GM18867 (cell line): ENCODE results near the gene MET.

Experiments
- ATAC-seq: cut with Tn5 transposase; IDR thresholded peaks from one replicate; pipeline ENCODE4 v1.9.1; 2021; ENCODE audit warnings: mild to moderate bottlenecking, moderate library complexity; ENCODE audit not compliant: unreplicated experiment

MET gene

GRCh38 chr7:116663744-116664143 is 8.3 kb upstream of the MET start:
- no peak for ATAC-seq

GRCh38 chr7:116665332-116665996 is 6.5 kb upstream of the MET start:
- no peak for ATAC-seq

GRCh38 chr7:116669769-116670168 is 2.2 kb upstream of the MET start:
- ATAC-seq = no peak

GRCh38 chr7:116670409-116671015 is 1.5 kb upstream of the MET start:
- ATAC-seq = no peak

GRCh38 chr7:116671111-116671510 is 885 bp upstream of the MET start:
- no peak for ATAC-seq

- no peak for ATAC-seq
Observed at GRCh38 chr7:116672596-116673456, 830 bp downstream of the MET start.

- ATAC-seq = no peak
Observed at GRCh38 chr7:116673457-116673865, 1.5 kb downstream of the MET start.

- no peak for ATAC-seq
Observed at GRCh38 chr7:116674508-116675173, 2.6 kb downstream of the MET start.

GRCh38 chr7:116675812-116676355 is 3.9 kb downstream of the MET start:
- ATAC-seq = no peak

GRCh38 chr7:116678780-116679179 is 6.8 kb downstream of the MET start:
- ATAC-seq = no peak

- peak; percentile 49 for ATAC-seq
Observed at GRCh38 chr7:116679500-116679899, 7.5 kb downstream of the MET start.

GRCh38 chr7:116683786-116684185 is 11.8 kb downstream of the MET start:
- ATAC-seq = peak; percentile 100

- no peak for ATAC-seq
Observed at GRCh38 chr7:116686033-116686432, 14.0 kb downstream of the MET start.

GRCh38 chr7:116686812-116687419 is 14.9 kb downstream of the MET start:
- ATAC-seq = no peak

GRCh38 chr7:116687801-116688201 is 15.8 kb downstream of the MET start:
- no peak for ATAC-seq

- ATAC-seq = no peak
Observed at GRCh38 chr7:116689790-116690259, 17.8 kb downstream of the MET start.

- ATAC-seq = no peak
Observed at GRCh38 chr7:116691664-116692063, 19.7 kb downstream of the MET start.

GRCh38 chr7:116692401-116693308 is 20.7 kb downstream of the MET start:
- peak; percentile 80 for ATAC-seq

- ATAC-seq = no peak
Observed at GRCh38 chr7:116696707-116697106, 24.7 kb downstream of the MET start.
